ENCODE measurements around the gene SPIRE2.

The SPIRE2 gene

GRCh38 chr16:89842471-89843408, 14.5 kb downstream of the SPIRE2 start:
- FAIRE-seq, result no peak

DNA sequence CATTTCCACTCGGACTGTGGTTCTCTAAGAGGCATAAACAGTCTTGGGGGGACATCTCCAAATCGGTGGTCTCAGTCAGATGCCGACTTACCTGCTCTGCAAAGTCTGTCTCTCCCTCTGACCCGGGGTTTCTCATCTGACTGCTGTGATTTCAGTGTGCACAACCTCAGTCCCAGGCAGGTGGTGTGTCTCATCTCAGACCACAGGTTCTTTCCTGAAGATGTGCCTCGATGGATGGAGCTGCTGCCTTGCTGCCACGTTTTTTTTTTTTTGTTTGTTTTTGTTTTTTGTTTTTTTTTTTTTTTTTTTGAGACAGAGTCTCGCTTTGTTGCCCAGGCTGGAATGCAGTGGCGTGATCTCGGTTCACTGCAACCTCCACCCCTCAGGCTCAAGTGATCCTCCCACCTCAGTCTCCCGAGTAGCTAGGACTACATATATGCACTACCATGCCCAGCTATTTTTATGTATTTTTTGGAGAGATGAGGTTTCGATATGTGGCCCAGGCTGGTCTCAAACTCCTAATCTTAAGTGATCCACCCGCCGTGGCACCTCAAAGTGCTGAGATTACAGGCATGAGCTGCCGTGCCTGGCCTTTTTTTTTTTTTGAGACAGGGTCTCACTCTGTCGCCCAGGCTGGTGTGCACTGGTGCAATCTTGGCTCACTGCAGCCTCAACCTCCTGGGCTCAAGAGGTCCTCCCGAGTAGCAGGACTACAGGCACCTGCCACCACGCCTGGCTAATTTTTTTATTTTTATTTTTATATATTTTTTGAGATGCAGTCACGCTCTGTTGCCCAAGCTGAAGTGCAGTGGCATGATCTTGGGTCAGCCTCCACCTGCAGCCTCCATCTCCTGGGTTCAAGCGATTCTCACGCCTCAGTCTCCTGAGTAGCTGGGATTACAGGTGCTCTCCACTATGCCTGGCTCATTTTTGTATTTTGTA, 15.4 kb downstream of the SPIRE2 start:
- no peak for FAIRE-seq

GRCh38 chr16:89844739-89845339, 16.6 kb downstream of the SPIRE2 start:
- FAIRE-seq, result no peak

GRCh38 chr16:89845417-89845816, 17.1 kb downstream of the SPIRE2 start:
- no peak for FAIRE-seq

GRCh38 chr16:89847051-89847939, 19.0 kb downstream of the SPIRE2 start:
- FAIRE-seq, result no peak

DNA sequence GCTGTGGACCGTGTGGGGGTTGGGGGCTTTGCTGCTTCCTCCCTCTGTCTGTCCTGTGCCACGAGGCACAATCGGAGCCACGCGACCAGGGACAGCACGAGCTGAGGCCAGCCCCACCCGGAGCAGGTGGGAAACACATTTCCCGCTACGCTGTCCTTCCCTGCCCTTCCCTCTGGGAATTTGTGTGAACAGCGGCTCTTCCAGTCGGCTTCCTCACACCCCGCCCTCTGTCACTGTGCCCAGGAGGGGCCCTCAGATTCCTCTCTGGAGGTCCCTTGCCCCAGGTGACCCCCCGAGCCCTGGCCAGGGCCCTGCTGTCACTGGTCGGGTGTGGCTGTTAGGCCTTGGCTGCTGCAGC, 19.6 kb downstream of the SPIRE2 start:
- no peak for FAIRE-seq

DNA sequence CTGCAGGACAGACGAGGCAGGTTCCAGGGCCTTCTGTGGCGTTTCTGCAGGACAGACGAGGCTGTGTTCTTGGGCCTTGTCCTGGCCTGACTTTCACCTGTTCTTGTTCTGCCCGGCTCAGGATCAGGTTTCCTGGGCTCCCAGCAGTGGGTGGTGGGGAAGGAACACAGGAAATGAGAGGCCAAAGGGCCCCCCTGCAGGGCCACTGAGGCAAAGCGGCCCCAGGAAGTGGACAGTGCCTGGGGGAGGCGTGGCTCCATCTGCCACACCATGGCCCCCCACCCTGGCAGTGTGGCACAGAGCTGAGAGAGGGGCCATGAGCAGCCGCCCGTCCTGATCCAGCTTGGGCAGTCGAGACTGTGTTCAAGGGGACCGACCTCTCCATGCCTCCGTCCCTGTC, 20.7 kb downstream of the SPIRE2 start:
- no peak for FAIRE-seq

GRCh38 chr16:89853306-89853993, 25.2 kb downstream of the SPIRE2 start:
- no peak for FAIRE-seq

DNA sequence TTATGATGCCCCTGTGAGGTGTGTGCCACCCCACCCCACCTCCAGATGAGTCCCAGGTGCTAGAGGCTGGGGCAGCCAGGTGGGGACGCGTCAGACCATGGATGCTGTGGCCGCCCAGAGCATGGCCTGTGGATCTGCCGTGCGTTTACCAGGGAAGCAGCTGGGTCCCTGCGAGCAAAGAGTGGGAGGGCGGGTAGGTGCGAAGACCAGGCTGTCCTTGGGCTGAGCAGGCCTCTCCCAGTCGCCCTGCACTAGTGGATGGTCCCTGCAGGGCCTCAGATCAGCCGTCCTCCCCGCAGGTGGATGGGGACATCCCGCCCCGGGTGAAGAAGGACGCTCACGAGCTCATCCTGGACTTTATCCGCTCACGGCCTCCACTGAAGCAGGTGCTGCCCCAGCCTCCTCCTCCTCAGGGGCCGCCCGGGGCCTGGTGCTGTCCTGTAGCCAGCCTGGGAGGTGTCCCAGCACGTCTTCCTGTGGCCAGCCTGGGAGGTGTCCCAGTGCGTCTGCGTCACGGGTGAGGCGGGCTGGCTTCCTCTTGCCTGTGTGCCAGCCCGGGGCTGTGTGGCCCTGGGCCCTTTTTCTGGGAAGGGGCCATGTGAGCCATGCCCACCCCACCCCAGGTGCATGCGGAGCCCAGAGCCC, 27.1 kb downstream of the SPIRE2 start:
- no peak for FAIRE-seq

DNA sequence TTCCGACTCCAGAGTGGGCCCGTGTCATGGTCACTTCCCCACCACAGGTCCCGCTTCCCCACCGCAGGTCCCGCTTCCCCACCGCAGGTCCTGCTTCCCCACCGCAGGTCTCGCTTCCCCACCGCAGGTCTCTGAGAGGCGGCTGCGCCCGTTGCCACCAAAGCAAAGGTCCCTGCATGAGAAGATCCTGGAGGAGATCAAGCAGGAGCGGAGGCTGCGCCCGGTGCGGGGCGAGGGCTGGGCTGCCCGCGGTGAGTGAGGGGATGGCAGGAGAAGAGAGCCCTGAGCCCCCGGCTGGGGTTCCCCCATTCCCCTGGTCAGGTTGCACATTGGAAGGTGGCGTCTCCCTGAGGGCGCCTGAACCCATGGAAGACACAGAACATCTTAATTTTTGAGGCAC, 27.7 kb downstream of the SPIRE2 start:
- no peak for FAIRE-seq

DNA sequence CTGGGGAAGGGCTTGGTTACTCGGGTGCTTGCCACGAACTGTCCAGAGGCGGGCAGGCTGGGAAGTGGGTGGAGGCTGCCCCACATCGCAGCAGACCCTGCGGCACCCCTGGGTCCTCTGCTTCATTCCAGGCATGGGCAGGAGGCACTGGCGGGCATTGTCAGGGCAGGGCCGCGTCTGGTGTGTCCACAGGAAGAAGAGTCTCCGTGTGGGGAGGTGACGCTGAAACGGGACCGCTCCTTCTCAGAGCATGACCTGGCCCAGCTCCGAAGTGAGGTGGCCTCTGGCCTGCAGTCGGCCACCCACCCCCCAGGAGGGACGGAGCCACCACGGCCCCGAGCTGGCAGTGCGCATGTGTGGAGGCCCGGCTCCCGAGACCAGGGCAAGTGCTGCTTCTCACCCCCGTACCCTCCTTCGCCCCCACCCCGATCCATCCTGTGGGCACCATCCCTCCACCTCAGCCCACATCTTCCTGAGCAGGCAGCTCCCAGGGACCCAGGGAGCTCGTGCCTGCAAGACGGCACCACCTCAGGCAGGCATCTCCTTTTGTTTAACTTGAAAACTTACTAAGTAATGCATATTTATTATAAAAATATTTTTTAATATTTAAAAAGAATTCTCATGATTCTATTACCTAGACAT, 30.8 kb downstream of the SPIRE2 start:
- FAIRE-seq, result no peak

- no peak for FAIRE-seq
Measured at GRCh38 chr16:89859615-89860007, 31.3 kb downstream of the SPIRE2 start.

GRCh38 chr16:89860747-89861304, 32.6 kb downstream of the SPIRE2 start:
- FAIRE-seq, result no peak

- no peak for FAIRE-seq
Measured at GRCh38 chr16:89861648-89862047, 33.4 kb downstream of the SPIRE2 start.

DNA sequence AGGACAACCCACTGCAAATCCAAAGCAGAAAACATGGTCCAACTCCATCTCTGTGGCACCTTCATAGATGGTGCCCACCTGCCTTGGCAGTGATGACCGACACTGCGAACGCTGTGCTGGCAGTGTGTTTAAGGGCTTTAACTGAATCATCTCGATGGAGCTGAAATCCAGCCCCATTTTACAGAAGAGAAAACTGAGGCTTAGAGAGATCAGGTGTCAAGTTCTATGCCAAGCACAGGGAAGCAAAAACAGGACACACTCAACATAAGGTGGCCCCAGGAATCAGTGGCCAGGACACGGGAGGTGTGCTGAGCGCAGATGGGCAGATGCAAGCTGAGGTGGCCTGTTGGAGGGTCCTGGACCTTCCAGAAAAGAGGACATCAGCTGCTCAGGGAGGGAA, 34.5 kb downstream of the SPIRE2 start:
- no peak for FAIRE-seq

- no peak for FAIRE-seq
Measured at GRCh38 chr16:89863741-89864526, 35.7 kb downstream of the SPIRE2 start.

- no peak for FAIRE-seq
Measured at GRCh38 chr16:89864527-89864820, 36.2 kb downstream of the SPIRE2 start.

GRCh38 chr16:89867918-89868317, 39.6 kb downstream of the SPIRE2 start:
- FAIRE-seq, result no peak

DNA sequence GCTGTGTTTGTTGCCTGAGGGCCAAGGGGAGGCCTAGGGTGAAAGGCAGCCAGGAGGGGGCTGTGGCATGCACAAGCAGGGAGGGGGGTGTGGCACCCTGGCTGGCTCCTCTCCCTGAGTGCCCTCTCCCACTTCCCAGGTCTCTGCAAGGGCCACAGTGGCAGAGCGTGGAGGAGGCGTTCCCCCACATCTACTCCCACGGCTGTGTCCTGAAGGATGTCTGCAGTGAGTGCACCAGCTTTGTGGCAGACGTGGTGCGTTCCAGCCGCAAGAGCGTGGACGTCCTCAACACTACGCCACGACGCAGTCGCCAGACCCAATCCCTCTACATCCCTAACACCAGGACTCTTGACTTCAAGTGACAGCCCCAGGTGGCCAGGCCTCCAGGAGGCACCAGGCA, 41.6 kb downstream of the SPIRE2 start:
- no peak for FAIRE-seq

DNA sequence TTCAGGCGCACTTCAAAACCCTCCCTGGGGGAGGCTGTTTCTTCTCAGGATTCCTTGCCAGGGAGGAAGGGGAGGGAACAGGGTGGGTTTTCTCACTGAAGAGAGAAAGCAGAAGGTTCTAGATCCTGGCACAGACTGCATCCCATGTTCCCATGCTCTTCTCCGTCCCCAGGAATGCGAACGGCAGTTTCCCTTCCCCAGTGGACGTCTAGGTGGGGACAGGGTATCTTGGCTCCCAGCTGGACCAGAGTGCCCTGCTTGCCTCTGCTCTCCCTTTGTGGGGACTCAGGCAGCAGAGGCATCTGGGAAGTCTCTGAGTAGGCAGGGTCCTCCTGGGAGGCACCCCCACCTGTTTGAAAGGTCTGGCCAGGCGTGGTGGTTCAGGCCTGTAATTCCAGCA, 42.2 kb downstream of the SPIRE2 start:
- FAIRE-seq, result no peak

Data from TTC549 (cell line).